HG02571 (cell line): ENCODE data around the gene TRMT2A.

Experiments
- ATAC-seq: cut with Tn5 transposase; IDR thresholded peaks from one replicate; pipeline ENCODE4 v1.9.1; 2021; ENCODE audit warnings: mild to moderate bottlenecking, moderate library complexity; ENCODE audit not compliant: unreplicated experiment

TRMT2A gene

DNA sequence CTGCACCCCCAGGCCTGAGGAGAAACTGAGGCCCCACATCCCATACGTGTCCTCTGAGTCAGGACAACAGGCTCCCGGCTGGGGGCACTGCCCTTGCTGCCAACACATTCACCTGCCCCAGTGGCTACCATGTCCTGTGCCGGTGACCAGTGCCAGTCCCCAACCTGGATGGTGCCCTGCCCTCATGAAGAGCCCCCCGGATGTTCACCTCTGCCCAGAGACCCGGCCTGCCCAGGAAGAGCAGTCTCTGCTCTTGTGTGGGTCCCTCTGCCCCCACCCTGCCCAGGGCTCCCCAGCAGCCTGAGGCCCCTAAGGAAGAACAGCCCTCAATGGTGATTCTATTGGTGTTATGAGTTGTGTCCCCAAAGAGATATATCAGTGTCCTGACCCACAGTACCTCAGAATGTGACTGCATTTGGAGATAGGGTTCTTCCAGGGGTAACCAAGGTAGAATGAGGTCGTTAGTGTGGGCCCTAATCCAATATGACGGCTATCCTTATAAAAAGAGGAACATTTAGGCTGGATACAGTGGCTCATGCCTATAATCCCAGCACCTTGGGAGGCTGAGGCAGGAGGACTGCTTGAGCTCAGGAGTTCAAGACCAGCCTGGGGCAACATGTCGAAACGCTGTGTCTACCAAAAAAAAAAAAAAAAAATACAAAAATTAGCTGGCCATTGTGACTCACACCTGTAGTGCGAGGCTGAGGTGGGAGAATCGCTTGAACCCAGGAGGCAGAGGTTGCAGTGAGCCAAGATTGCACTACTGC, 50.2 kb downstream of the TRMT2A start:
- no peak for ATAC-seq

DNA sequence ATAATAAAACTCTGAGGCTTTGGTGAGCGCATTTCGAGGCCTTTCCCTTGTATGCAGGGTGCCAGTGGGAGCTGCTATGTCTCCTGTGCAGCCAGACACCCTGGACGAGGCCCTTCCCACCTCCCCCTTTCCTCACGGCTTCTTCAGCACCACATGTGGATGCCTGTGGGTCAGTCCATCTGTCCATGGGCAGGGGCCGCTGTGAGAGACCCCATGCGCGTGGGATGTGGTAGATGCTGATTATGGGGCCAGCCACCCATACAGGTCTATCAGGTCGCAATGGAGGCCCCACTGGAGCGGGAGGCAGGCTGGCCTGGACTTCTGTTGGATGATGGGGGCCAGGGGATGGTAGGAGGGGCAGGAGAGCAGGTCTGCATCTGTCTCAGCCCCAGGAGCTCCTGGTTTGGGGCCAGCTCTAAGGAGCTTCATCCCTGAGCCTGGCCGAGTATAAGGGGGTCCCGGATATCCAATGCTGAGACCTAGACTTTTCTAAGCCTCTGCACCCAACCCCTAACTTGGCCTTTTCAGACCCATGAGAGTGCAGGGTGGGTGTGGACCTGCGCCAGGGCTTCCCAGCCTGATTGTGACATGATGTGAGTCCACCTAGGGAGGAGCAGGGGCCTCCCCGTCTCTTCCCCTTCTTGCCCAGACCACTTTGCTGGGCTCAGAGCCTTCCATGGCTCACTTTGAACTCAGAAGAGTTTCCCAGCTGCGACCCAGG, 51.0 kb downstream of the TRMT2A start:
- no peak for ATAC-seq

DNA sequence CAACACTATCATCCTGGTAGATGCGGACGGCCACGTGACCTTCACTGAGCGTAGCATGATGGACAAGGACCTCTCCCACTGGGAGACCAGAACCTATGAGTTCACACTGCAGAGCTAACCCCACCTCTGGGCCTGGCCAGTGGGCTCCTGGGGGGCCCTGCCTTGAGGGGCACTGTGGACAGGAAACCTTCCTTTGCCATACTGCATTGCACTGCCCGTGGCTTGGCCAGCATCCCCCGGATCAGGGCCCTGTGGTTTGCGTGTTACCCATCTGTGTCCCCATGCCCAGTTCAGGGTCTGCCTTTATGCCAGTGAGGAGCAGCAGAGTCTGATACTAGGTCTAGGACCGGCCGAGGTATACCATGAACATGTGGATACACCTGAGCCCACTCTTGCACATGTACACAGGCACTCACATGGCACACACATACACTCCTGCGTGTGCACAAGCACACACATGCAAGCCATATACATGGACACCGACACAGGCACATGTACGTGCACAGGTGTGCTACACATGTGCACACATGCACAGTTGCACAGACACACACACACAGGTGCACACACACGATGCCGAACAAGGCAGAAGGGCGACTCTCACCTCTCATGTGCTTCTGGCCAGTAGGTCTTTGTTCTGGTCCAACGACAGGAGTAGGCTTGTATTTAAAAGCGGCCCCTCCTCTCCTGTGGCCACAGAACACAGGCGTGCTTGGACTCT, 52.3 kb downstream of the TRMT2A start:
- ATAC-seq, result no peak

DNA sequence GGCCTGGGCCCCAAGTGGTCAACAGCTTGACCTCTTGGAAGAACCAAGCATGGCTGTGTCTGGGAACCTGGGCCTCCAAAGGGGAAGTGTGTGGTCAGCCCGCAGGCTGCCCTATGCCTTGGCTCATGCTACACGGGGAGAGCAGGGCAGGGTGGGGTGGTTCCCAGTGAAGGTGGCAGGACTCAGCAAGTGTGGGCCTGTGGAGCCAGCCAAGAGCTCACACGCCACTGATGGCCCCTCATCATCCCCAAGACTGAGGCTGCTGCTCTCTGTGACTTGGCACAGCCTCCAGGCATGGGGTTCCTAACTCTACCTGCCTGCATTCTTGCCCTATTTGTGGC, 52.9 kb downstream of the TRMT2A start:
- no peak for ATAC-seq

DNA sequence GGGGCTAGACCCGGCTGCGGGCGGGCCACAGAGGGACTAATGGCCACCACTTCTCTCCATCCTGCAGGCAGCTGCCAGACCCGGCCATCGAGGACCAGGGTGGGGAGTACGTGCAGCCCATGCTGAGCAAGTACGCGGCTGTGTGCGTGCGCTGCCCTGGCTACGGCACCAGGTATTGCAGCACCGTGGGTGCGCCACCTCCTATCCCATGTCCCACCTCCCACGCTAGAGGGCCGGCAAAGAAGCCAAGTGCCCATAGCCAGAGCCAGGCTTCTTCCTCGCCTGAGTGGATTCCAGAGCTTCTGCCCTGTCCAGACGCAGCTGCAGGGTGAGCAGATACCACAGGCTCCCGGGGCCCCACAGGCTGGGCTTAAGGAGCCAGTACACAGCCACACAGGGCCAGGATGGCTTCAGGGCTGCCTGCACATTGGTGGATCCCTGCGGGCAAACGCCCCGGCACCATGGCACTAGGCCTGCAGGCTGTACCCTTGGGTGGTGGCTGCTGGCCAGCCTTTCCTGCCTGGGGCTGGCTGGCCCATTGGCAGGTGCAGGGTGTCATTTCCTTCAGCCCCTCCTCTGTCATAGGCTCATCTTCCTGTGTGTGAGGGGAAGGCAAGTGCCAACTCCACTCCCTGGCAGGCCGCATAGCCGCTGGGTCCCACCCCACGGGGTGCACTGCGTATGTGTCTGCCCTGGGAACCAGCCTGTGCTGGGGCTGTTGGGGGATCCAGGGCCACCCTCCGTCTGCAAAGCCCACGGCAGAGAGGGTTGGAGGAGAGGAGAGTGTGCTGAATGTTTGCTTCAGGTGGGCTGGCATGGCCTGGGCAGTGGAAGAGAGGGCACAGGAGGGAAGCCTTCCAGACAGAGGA, 53.5 kb downstream of the TRMT2A start:
- ATAC-seq, result no peak

DNA sequence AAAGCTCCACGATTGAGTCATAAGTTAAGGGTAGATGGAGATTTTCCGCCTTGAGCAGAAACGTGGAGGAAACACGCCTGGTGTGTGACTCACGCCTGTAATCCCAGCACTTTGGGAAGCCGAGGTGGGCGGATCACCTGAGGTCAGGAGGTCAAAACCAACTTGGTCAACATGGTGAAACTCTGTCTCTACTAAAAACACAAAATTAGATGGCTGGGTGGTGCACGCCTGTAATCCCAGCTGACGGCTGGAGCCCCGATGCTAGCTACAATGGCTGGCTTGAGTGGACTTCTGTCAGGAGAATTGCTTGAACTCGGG, 54.3 kb downstream of the TRMT2A start:
- no peak for ATAC-seq

DNA sequence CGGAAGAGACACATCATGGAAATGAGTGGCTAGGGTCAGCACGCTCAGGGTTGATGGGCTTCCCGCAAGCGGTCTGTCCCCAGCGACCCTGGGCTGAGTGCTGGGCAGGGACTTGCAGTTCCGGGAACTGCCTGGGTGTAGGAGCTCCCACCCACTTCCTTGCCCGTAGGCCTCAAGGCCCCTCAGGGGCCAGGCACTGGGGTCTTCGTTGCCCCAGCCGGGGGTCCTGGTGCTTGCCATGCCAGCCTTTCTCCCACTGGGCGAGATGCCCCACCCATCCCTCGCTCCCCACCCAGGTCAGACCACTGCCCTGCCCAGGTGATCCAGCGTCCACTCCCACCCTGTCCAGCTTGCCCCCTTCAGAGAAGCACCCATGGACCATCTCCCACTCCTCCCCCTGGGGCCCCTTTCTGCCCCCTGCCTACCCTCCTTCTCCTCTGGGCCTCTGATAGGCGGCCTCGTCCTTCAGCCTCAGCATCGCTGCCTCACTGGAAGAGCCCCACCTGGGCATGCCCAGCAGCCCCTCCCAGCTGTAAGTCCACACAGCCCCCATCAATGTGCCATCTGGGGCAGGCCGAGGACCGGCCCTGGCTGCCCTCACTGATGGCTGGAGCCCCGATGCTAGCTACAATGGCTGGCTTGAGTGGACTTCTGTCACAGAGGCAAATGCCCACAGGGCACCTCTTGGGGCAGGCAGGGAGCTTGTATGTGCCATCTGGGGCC, 54.8 kb downstream of the TRMT2A start:
- no peak for ATAC-seq
